ENCODE results near the gene CERT1. TPM values are rescaled to one million over a fixed set of nuclear protein-coding genes. Genes with fewer than 3 reads are reported as not detected.
"Not testable (repeated sequence)": the region's sequence is repeated elsewhere in the genome, so short reads cannot be mapped to it uniquely, and the experiment has no call there.

The CERT1 gene
- total and polyA plus RNA-seq, 12 donors, result 6.3 to 47.6 (median 37.5) TPM

DNA sequence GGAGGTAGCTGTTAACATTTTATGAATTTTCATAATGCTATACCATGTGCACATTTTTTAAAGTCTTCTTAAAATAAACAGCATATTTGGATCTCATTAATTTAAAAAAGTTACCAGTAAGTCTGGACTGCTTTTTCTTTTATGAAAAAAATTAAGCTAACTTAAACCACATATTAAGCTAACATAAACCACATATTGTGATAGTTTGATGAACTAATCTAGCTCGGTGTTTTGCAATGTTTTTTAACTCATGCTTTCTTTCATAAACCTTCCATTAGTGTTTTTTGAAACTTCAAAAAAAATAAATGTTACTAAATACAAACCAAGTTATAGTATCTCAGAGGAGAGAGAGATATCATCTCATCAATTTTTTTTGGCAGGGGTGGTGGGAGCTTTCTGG is 26.8 kb upstream of the CERT1 start:
- peaks cover 0 to 26% (median 10%) of the 10 kb centered on the region in 11 donors for H3K9me3 ChIP-seq
- TF ChIP-seq, protein P1, sequence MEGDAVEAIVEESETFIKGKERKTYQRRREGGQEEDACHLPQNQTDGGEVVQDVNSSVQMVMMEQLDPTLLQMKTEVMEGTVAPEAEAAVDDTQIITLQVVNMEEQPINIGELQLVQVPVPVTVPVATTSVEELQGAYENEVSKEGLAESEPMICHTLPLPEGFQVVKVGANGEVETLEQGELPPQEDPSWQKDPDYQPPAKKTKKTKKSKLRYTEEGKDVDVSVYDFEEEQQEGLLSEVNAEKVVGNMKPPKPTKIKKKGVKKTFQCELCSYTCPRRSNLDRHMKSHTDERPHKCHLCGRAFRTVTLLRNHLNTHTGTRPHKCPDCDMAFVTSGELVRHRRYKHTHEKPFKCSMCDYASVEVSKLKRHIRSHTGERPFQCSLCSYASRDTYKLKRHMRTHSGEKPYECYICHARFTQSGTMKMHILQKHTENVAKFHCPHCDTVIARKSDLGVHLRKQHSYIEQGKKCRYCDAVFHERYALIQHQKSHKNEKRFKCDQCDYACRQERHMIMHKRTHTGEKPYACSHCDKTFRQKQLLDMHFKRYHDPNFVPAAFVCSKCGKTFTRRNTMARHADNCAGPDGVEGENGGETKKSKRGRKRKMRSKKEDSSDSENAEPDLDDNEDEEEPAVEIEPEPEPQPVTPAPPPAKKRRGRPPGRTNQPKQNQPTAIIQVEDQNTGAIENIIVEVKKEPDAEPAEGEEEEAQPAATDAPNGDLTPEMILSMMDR (IDR thresholded peaks at IDR 0.05), result no peak
- peaks cover 0 to 25% (median 0%) of the 10 kb centered on the region in 9 donors for H3K36me3 ChIP-seq
- no peaks in the 10 kb centered on the region for H3K27me3 ChIP-seq
- ATAC-seq (no peak), DNase-seq (no peak)
- intact Hi-C loops (cut with DNase I), result no loop called here
- H3K4me1 ChIP-seq, result peaks cover 0 to 32% (median 15%) of the 10 kb centered on the region in 9 donors
- no peak overlapping the region for H3K27ac ChIP-seq
- H3K4me3 ChIP-seq, result no peak overlapping the region
- 74 to 78% methylated on average over 1 of the region's 1 CpG for WGBS, 2 donors

DNA sequence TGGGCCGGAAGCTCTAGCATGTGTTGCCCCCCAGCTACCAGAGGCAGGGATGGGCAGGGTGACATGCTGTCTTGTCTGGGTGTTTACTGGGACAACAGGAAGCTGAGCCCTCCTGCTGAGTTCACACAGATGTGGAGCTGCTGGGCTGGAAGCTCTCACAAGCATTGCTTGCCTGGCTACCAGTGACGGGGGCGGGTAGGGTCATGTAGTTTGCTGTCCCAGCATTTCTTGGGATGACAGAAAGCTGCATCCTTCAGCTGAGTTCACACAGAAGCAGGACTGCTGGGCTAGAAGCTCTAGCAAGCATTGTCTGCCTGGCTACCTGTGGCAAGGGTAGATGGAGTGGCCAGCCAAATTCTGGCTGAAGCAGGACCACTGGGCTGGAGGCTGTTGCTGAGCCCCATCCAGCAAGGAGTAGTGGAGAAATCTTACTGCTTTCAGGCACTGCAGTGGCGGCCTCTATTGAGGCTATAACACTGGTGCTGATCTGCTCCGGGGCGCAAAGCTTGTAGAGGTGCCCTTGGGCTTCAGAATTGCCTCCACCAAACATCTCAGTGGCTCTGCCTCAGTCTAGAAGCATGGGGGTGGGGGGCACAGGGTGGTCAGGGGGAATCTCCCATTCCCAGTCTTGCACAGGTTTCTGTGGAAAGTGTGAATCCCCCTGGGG is 25.4 kb upstream of the CERT1 start:
- H3K36me3 ChIP-seq, result peaks cover 0 to 25% (median 0%) of the 10 kb centered on the region in 9 donors
- 87 to 99% methylated on average over 6 of the region's 6 CpGs for WGBS, 2 donors
- H3K4me1 ChIP-seq, result peaks cover 0 to 32% (median 15%) of the 10 kb centered on the region in 9 donors
- H3K4me3 ChIP-seq, result no peak overlapping the region
- no peak for DNase-seq
- TF ChIP-seq, protein P1 (IDR thresholded peaks at IDR 0.05), result no peak
- no peak overlapping the region for H3K27ac ChIP-seq
- intact Hi-C loops (cut with DNase I), result no loop called here
- ATAC-seq, result peak in 5 of 8 donors; percentile 19 to 41 (median 37)
- no peaks in the 10 kb centered on the region for H3K27me3 ChIP-seq
- H3K9me3 ChIP-seq, result peaks cover 0 to 36% (median 14%) of the 10 kb centered on the region in 11 donors

DNA sequence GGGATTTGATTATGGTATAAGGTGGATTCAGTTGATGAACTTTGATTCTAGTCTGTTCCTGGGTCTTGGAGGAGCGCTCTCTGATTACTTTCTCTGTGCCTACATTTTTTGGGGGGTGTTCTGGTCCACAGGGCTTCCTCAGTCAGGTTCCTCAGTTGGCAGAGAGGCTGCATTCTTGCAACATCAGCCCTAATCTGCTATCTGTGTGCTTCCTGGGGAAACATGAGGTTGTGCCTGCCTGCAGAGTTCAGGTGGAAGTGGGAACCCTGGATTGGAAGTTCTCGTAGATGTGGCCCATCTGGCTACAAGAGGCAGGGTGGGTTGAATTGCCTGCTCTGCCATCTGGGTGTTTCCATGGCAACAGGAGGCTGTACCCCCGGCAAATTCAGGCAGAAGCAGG is 24.7 kb upstream of the CERT1 start:
- Histone ChIP-seq H3K36me3 (peaks cover 0 to 25% (median 0%) of the 10 kb centered on the region in 9 donors), H3K4me3 (no peak overlapping the region), H3K27me3 (no peaks in the 10 kb centered on the region), H3K27ac (no peak overlapping the region), H3K9me3 (peaks cover 0 to 36% (median 14%) of the 10 kb centered on the region in 11 donors), H3K4me1 (peaks cover 0 to 32% (median 15%) of the 10 kb centered on the region in 9 donors)
- intact Hi-C loops (cut with DNase I), result no loop called here
- WGBS, 2 donors, result 89 to 91% methylated on average over 3 of the region's 3 CpGs
- ATAC-seq (no peak), DNase-seq (no peak)
- TF ChIP-seq, protein P1 (IDR thresholded peaks at IDR 0.05), result no peak

DNA sequence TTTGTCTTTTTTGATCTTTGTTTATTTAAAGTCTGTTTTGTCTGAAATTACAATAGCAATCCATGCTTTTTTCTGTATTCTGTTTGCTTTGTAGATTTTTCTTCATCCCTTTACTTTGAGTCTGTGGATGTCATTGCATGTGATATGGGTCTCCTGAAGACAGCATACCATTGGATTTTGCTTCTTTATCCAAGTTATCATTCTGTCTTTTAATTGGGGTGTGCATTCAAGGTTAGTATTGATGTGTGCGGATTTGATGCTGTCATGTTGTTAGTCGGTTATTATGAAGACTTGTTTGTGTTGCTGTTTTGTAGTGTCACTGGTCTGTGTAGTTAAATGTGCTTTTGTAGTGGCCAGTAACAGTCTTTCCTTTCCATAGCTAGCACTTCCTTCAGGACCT is 23.3 kb upstream of the CERT1 start:
- H3K27me3 ChIP-seq, result no peaks in the 10 kb centered on the region
- WGBS, 2 donors, result 97 to 100% methylated on average over 2 of the region's 2 CpGs
- peaks cover 0 to 36% (median 14%) of the 10 kb centered on the region in 11 donors for H3K9me3 ChIP-seq
- DNase-seq, result no peak
- H3K4me3 ChIP-seq, result no peak overlapping the region
- TF ChIP-seq, protein P1 (IDR thresholded peaks at IDR 0.05), result no peak
- no peak for ATAC-seq
- H3K36me3 ChIP-seq, result peaks cover 0 to 15% (median 0%) of the 10 kb centered on the region in 9 donors
- H3K4me1 ChIP-seq, result peaks cover 0 to 32% (median 14%) of the 10 kb centered on the region in 9 donors
- intact Hi-C loops (cut with DNase I), result no loop called here
- H3K27ac ChIP-seq, result no peak overlapping the region

DNA sequence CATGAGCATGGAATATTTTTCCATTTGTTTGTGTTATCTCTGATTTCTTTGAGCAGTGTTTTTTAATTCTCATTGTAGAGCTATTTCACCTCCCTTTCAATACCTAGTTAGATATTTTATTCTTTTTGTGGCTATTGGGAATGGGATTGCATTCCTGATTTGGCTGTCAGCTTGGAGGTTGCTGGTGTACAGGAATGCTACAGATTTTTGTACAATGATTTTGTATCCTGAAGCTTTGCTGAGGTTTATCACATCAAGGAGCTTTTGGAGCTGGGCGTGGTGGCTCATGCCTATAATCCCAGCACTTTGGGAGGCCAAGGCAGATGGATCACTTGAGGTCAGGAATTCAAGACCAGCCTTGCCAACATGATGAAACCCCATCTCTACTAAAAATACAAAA is 22.3 kb upstream of the CERT1 start:
- H3K27me3 ChIP-seq; ATAC-seq; DNase-seq; H3K4me3 ChIP-seq; H3K27ac ChIP-seq; intact Hi-C loops (cut with DNase I): not testable (repeated sequence)
- whole genome bisulfite sequencing, 2 donors, result 95 to 96% methylated on average over 1 of the region's 1 CpG
- H3K36me3 ChIP-seq, result peaks cover 0 to 15% (median 0%) of the 10 kb centered on the region in 9 donors
- H3K9me3 ChIP-seq, result peaks cover 0 to 36% (median 14%) of the 10 kb centered on the region in 11 donors
- peaks cover 0 to 30% (median 10%) of the 10 kb centered on the region in 9 donors for H3K4me1 ChIP-seq

Measured in heart right ventricle (tissue), 16 donors.